Limb (tissue), 2 donors: ENCODE measurements around the gene PCSK7.
"Not testable (repeated sequence)": the region's sequence is repeated elsewhere in the genome, so short reads cannot be mapped to it uniquely, and the experiment has no call there.

ENCODE experiments used
- DNase-seq, 2 donors: peaks; one replicate each; pipeline ENCODE4 v3.0.0-alpha.2; 2016; ENCODE audit errors: extremely low spot score in 2 of 2

PCSK7 gene

DNA sequence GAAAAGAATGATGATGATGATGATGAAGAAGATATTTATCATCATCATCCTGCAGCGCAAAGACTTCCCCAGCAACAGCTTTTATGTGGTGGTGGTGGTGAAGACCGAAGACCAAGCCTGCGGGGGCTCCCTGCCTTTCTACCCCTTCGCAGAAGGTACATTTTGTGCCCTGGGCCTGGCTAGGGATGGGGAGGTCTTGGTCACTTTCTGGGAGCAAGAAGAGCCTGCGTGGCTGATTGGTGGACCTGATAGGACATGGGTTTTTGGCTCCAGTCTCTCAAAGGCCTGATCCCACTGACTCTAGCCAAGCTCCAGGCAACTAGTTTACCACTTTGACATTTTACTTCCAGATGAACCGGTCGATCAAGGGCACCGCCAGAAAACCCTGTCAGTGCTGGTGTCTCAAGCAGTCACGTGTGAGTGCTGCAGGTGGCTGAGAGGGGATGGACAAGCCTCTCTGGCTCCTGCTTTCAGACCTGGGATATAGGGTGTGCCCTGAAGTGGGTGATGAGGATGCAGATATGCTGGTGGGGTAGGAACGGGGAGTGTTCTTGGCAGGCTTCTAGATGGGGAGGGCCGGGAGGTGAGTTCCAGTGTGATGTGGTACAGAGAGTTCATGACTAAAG, 48.0 kb downstream of the PCSK7 start:
- DNase-seq: peak in 1 of 2 donors; percentile 23

GRCh38 chr11:117183178-117183577, 48.7 kb downstream of the PCSK7 start:
- DNase-seq: not testable (repeated sequence)

DNA sequence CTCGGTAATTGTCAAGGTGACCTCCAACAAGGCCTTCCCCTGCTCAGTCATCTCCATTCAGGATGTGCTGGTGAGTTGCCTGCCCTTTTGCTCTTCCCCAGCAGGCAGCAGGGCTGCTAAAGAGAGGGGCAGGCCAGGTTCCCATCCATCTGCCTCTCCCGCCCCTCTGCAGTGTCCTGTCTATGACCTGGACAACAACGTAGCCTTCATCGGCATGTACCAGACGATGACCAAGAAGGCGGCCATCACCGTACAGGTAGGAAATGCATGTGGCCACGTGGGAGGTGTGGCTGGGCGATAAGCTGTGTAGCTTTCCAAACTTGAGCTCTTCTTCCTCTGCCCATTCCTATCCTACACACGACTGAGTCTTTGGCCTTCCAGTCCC, 49.3 kb downstream of the PCSK7 start:
- DNase-seq: no peak

- peak in 1 of 2 donors; percentile 20 for DNase-seq
These were observed 50.0 kb downstream of the PCSK7 start for GRCh38 chr11:117181586-117182550.

DNA sequence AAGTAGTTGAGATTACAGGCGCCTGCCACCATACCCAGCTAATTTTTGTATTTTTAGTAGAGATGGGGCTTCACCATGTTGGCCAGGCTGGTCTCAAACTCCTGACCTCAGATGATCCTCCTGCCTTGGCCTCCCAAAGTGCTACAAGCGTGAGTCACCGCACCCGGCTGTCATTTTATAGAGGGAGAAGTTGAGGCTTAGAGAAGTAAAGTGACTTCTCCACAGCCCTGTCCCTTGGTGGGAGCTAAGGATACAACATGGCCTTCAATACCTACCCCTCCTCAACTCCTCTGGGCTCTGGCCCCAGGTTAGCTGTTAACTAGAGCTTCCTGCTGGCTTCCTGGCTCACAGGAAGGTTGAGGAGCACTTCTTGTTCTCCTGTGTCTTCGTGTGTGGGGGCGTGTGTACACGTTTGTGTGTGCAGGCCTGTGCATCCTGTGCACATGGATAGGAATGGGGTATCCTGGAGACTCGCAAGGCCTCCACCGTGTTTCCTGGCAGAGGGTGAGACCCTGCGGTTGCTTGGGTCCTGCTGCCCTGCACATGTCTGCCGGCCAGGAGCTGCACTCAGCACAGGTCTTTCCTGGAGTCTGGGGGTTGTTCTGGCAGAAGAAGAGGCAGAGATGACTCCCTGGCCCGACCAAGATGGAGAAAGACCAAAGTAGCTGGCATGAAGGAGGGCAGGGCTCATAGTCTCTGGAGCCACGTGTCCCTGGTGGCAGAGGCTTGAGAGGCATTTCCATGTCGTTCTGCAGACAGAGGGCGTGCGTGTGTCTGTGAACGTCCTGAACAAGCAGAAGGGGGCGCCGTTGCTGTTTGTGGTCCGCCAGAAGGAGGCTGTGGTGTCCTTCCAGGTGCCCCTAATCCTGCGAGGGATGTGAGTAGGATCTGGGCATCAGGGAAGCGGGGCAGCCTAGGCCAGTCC, 51.0 kb downstream of the PCSK7 start:
- peak in 1 of 2 donors; percentile 55 for DNase-seq

GRCh38 chr11:117180020-117180419, 51.9 kb downstream of the PCSK7 start:
- no peak for DNase-seq

GRCh38 chr11:117179048-117179999, 52.5 kb downstream of the PCSK7 start:
- peak in 1 of 2 donors; percentile 38 for DNase-seq

- DNase-seq: peak; percentile 95
These were observed 53.5 kb downstream of the PCSK7 start, which contains the start of gene SIDT2 for GRCh38 chr11:117178210-117179034. TSS of gene SIDT2 (plus strand) at chr11:117178743. CDS start at chr11:117179264, 521 bp downstream.

DNA sequence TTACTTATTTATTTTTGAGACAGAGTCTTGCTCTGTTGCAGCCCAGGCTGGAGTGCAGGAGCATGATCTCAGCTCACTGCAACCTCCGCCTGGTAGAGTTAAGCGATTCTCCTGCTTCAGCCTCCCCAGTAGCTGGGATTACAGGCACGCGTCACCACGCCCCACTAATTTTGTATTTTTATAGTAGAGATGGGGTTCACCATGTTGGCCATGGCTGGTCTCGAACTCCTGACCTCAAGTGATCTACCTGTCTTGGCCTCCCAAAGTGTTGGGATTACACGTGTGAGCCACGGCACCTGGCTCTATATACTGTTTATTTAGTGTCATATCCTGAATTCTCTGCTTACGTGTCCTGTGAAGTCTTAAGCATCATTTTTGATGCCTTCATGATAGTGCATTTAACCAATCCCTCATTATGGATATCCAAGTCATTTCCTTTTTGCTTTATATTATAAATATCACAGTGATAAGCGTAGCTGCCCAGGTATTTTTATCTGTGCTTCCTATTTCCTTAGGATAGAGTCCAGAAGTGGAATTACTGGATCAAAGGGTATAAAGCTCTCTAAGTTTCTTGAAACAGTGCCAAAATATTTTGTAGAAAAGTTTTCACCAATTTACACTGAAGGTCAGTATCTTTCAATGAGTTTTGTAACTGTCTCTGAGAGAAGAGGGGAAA, 54.2 kb downstream of the PCSK7 start:
- DNase-seq: no peak

DNA sequence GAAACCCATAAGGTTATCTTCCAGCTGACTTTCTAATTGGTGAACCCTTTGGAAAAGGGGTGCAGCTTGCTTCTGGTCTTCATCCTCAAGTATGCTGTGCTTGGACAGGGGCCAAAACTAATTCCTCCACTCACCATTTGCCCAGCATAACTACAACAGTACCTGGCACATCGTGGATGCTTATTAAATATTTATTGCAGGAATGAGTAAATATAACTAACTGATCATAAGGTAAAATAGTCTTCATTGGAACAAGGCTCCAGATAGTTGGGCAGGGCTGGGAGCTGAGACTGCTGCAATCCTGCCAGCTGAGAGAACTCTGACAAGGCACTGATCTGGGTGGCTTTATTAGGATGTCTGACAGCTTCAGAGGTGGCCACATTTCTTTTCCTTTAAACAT, 55.7 kb downstream of the PCSK7 start:
- DNase-seq: no peak

DNA sequence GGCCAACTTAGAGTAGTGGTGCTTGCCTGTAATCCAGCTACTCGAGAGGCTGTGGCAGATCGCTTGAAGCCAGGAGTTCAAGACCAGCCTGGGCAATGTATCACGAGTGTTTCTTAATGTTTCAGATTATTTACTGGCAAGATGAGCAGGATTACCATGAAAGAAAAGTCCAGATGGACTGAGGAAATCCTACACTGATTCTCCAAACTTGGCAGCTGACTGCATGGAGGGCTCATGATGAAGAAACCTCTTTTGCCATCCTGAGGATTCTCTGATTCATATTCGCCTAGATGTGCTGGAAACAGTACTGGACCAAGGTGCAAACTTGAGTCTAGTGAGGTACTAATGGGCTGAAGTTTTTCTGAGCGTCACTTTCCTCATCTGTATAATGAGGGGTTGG, 56.1 kb downstream of the PCSK7 start:
- DNase-seq: no peak

- DNase-seq: no peak
These were observed 56.8 kb downstream of the PCSK7 start for GRCh38 chr11:117175104-117175503.

- no peak for DNase-seq
These were observed 59.0 kb downstream of the PCSK7 start for GRCh38 chr11:117172724-117173421.

GRCh38 chr11:117171404-117172061, 60.3 kb downstream of the PCSK7 start:
- DNase-seq: no peak

DNA sequence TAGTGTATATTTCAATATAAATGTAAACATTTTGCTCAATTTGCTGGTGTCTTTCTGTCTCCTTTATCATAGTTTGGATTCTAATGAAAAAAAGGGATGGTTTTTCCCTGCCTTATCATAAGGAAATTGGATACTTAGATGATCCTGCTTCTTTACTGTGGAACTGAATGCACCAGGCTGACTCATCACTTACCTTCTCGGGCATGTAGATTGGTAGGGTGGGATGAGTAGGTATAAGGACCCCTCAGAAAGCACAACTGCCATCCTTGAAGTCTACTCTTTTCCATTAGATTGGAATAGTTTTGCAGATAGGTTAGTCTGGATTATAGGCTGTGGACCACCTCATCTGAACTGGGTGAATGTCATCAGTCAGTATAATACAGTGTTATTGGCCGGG, 60.9 kb downstream of the PCSK7 start:
- DNase-seq: no peak

DNA sequence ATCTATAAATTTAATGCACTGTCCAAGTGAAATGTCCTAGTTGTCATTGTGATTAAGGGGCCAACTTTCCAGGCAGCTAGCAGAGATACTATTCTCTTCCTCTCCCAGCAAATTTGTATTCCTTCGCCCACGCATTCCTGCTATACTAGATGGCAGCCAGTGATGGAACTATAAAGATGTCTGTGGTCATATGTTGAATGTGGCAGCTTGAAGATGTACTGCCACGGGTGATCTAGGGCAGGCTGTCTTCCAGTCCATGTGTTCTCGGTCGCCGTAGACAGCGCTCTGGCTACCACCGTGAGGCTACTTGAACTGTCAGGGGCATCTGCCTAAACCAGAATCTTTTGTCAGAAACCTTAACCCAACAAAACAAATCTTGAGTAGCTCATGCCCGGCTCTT, 61.7 kb downstream of the PCSK7 start:
- DNase-seq: no peak

GRCh38 chr11:117169736-117170135, 62.1 kb downstream of the PCSK7 start:
- no peak for DNase-seq

- DNase-seq: no peak
These were observed 65.4 kb downstream of the PCSK7 start for GRCh38 chr11:117166491-117166890.
